ENCODE results near the gene PCDHA4. TPM values are rescaled to one million over a fixed set of nuclear protein-coding genes. Genes with fewer than 3 reads are reported as not detected.
"Not testable (repeated sequence)": the region's sequence is repeated elsewhere in the genome, so short reads cannot be mapped to it uniquely, and the experiment has no call there.

The PCDHA4 gene
- total and polyA plus RNA-seq, 2 donors (not counting 1 experiment from before 2014, with no cell fraction given) = not detected

DNA sequence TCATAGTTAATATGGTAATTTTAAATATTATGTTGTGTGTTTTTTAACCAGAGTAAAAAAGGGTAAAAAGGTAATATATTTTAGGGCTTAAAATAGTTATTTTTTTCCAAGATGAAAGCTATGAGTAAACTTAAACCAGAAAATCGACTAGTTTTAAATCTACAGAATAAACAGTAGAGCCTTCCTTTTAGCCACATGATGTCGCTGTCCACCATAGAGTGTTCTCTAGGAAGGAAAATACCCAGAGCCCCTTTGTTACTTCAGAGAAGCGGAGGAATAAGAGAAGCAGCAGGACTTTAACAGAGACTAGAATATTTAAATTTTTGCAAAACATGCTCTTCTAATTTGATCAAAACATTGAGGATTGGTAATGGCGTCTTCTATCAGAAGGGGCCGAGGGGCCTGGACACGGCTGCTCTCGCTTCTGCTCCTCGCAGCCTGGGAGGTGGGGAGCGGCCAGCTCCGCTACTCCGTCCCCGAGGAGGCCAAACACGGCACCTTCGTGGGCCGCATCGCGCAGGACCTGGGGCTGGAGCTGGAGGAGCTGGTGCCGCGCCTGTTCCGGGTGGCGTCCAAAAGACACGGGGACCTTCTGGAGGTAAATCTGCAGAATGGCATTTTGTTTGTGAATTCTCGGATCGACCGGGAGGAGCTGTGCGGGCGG, 12.1 kb upstream of the PCDHA4 start, which contains the start of gene PCDHA2:
PCDHA2 (plus strand) TSS at position 258 of the 664 bp plus-strand sequence.
- DNase-seq = no peak

DNA sequence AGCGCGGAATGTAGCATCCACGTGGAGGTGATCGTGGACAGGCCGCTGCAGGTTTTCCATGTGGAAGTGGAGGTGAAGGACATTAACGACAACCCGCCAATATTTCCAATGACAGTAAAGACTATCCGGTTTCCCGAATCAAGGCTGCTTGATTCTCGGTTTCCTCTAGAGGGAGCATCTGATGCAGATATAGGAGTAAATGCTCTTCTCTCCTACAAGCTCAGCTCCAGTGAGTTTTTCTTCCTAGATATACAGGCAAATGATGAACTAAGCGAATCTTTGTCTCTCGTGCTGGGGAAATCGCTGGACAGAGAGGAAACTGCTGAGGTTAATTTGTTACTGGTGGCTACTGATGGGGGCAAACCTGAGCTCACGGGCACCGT, 11.6 kb upstream of the PCDHA4 start:
- DNase-seq (no peak), ATAC-seq (ENCODE audit: low read depth) (no peak)
- Histone ChIP-seq H3K9ac (ENCODE audit: low read length) (no peak overlapping the region), H3K36me3 (replicated peaks in 1 of 2; ENCODE audit: control extremely low read depth in 1 of 2, control insufficient read depth in 1 of 2, extremely low read depth in 1 of 2, insufficient read depth in 2 of 2, low read length in 1 of 2) (no peaks in the 10 kb centered on the region), H3K4me1 (ENCODE audit: control insufficient read depth in 2 of 2, insufficient read depth in 2 of 2, low read length in 2 of 2) (no peaks in the 10 kb centered on the region), H3K27me3 (replicated peaks in 1 of 4; ENCODE audit: control extremely low read depth in 1 of 4, control insufficient read depth in 3 of 4, insufficient read depth in 4 of 4, low read length in 3 of 4) (peaks cover 0 to 26% (median 10%) of the 10 kb centered on the region in 4 experiments), H3K4me3 (ENCODE audit: control extremely low read depth in 1 of 5, extremely low read depth in 1 of 5, insufficient read depth in 1 of 5, low read depth in 2 of 5, low read length in 4 of 5) (no peak overlapping the region), H3K4me2 (replicated peaks; ENCODE audit: low read depth, low read length, poor library complexity, severe bottlenecking) (no peak overlapping the region), H3K27ac (ENCODE audit: low read length in 2 of 2) (no peak overlapping the region), H4K20me1 (ENCODE audit: control insufficient read depth, insufficient read depth, low read length, poor library complexity, severe bottlenecking) (no peaks in the 10 kb centered on the region), H3K9me3 (ENCODE audit: control extremely low read depth in 1 of 3, control insufficient read depth in 2 of 3, insufficient read depth in 1 of 3, low read length in 2 of 3) (peaks cover 6 to 31% (median 28%) of the 10 kb centered on the region in 3 donors), H3K79me2 (ENCODE audit: control insufficient read depth, insufficient read depth, low read length) (no peaks in the 10 kb centered on the region), H2AFZ (ENCODE audit: insufficient read depth, low read depth, low read length, poor library complexity, severe bottlenecking) (no peak overlapping the region)
- CTCF ChIA-PET = no interaction called here
- Mint-ChIP-seq H3K9me3 (ENCODE audit: insufficient read depth) (peaks cover 12% of the 10 kb centered on the region), H3K4me3 (no peak overlapping the region), H3K27me3 (peaks cover 24% of the 10 kb centered on the region), H3K4me1 (no peaks in the 10 kb centered on the region), H3K27ac (no peak overlapping the region)
- no peak for TF ChIP-seq EZH2 (IDR thresholded peaks at IDR 0.05; ENCODE audit: borderline replicate concordance, insufficient read depth, low read depth, low read length, poor library complexity, severe bottlenecking)
- TF ChIP-seq, protein P1, sequence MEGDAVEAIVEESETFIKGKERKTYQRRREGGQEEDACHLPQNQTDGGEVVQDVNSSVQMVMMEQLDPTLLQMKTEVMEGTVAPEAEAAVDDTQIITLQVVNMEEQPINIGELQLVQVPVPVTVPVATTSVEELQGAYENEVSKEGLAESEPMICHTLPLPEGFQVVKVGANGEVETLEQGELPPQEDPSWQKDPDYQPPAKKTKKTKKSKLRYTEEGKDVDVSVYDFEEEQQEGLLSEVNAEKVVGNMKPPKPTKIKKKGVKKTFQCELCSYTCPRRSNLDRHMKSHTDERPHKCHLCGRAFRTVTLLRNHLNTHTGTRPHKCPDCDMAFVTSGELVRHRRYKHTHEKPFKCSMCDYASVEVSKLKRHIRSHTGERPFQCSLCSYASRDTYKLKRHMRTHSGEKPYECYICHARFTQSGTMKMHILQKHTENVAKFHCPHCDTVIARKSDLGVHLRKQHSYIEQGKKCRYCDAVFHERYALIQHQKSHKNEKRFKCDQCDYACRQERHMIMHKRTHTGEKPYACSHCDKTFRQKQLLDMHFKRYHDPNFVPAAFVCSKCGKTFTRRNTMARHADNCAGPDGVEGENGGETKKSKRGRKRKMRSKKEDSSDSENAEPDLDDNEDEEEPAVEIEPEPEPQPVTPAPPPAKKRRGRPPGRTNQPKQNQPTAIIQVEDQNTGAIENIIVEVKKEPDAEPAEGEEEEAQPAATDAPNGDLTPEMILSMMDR (IDR thresholded peaks at IDR 0.05) = no peak
- intact Hi-C loops (cut with micrococcal nuclease) = no loop called here
- POLR2A ChIA-PET = no interaction called here
- WGBS (ENCODE audit: insufficient coverage) = 43% methylated on average over 9 of the region's 15 CpGs

More for the DNA sequence above, 12.1 kb upstream of the PCDHA4 start, which contains the start of gene PCDHA2:
- H3K36me3 ChIP-seq (replicated peaks in 1 of 2; ENCODE audit: control extremely low read depth in 1 of 2, control insufficient read depth in 1 of 2, extremely low read depth in 1 of 2, insufficient read depth in 2 of 2, low read length in 1 of 2) = no peaks in the 10 kb centered on the region
- no peak within 1 kb of the TSS for H3K27ac ChIP-seq (ENCODE audit: low read length in 2 of 2)
- H4K20me1 ChIP-seq (ENCODE audit: control insufficient read depth, insufficient read depth, low read length, poor library complexity, severe bottlenecking) = no peaks in the 10 kb centered on the region
- H3K9me3 ChIP-seq (ENCODE audit: control extremely low read depth in 1 of 3, control insufficient read depth in 2 of 3, insufficient read depth in 1 of 3, low read length in 2 of 3) = peaks cover 6 to 31% (median 28%) of the 10 kb centered on the region in 3 donors
- H3K4me3 ChIP-seq (ENCODE audit: control extremely low read depth in 1 of 5, extremely low read depth in 1 of 5, insufficient read depth in 1 of 5, low read depth in 2 of 5, low read length in 4 of 5) = no peak within 1 kb of the TSS
- no peak within 1 kb of the TSS for H2AFZ ChIP-seq (ENCODE audit: insufficient read depth, low read depth, low read length, poor library complexity, severe bottlenecking)
- Mint-ChIP-seq H3K4me3 (no peak within 1 kb of the TSS), H3K27me3 (peaks cover 19% of the 10 kb centered on the region), H3K27ac (no peak within 1 kb of the TSS), H3K9me3 (ENCODE audit: insufficient read depth) (peaks cover 11% of the 10 kb centered on the region), H3K4me1 (no peaks in the 10 kb centered on the region)
- no peak within 1 kb of the TSS for H3K4me2 ChIP-seq (replicated peaks; ENCODE audit: low read depth, low read length, poor library complexity, severe bottlenecking)
- ChIA-PET POLR2A (no interaction called here), CTCF (no interaction called here)
- no peak for ATAC-seq (ENCODE audit: low read depth)
- intact Hi-C loops (cut with micrococcal nuclease) = no loop called here
- H3K4me1 ChIP-seq (ENCODE audit: control insufficient read depth in 2 of 2, insufficient read depth in 2 of 2, low read length in 2 of 2) = no peaks in the 10 kb centered on the region
- TF ChIP-seq, protein P1 (IDR thresholded peaks at IDR 0.05) = no peak
- TF ChIP-seq EZH2 (IDR thresholded peaks at IDR 0.05; ENCODE audit: borderline replicate concordance, insufficient read depth, low read depth, low read length, poor library complexity, severe bottlenecking) = no peak
- no peaks in the 10 kb centered on the region for H3K79me2 ChIP-seq (ENCODE audit: control insufficient read depth, insufficient read depth, low read length)
- WGBS (ENCODE audit: insufficient coverage) = 36% methylated on average over 24 of the region's 27 CpGs
- peaks cover 0 to 26% (median 10%) of the 10 kb centered on the region in 4 experiments for H3K27me3 ChIP-seq (replicated peaks in 1 of 4; ENCODE audit: control extremely low read depth in 1 of 4, control insufficient read depth in 3 of 4, insufficient read depth in 4 of 4, low read length in 3 of 4)
- H3K9ac ChIP-seq (ENCODE audit: low read length) = no peak within 1 kb of the TSS

DNA sequence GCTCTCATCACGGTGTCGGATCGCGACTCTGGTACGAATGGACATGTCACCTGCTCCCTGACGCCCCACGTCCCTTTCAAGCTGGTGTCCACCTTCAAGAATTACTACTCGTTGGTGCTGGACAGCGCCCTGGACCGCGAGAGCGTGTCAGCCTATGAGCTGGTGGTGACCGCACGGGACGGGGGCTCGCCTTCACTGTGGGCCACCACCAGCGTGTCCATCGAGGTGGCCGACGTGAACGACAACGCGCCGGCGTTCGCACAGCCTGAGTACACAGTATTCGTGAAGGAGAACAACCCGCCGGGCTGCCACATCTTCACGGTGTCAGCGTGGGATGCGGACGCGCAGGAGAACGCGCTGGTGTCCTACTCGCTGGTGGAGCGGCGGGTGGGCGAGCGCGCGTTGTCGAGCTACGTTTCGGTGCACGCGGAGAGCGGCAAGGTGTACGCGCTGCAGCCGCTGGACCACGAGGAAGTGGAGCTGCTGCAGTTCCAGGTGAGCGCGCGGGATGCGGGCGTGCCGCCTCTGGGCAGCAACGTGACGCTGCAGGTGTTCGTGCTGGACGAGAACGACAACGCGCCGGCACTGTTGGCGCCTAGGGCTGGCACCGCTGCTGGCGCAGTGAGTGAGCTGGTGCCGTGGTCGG, 10.7 kb upstream of the PCDHA4 start:
- H3K9ac ChIP-seq (ENCODE audit: low read length); ATAC-seq (ENCODE audit: low read depth); H2AFZ ChIP-seq (ENCODE audit: insufficient read depth, low read depth, low read length, poor library complexity, severe bottlenecking); H3K4me1 Mint-ChIP-seq; H3K27ac ChIP-seq (ENCODE audit: low read length in 2 of 2); DNase-seq; POLR2A ChIA-PET; H4K20me1 ChIP-seq (ENCODE audit: control insufficient read depth, insufficient read depth, low read length, poor library complexity, severe bottlenecking); H3K27ac Mint-ChIP-seq; H3K4me3 ChIP-seq (ENCODE audit: control extremely low read depth in 1 of 5, extremely low read depth in 1 of 5, insufficient read depth in 1 of 5, low read depth in 2 of 5, low read length in 4 of 5); H3K4me2 ChIP-seq (replicated peaks; ENCODE audit: low read depth, low read length, poor library complexity, severe bottlenecking); intact Hi-C loops (cut with micrococcal nuclease); H3K4me1 ChIP-seq (ENCODE audit: control insufficient read depth in 2 of 2, insufficient read depth in 2 of 2, low read length in 2 of 2); H3K79me2 ChIP-seq (ENCODE audit: control insufficient read depth, insufficient read depth, low read length); CTCF ChIA-PET; H3K36me3 ChIP-seq (replicated peaks in 1 of 2; ENCODE audit: control extremely low read depth in 1 of 2, control insufficient read depth in 1 of 2, extremely low read depth in 1 of 2, insufficient read depth in 2 of 2, low read length in 1 of 2); H3K4me3 Mint-ChIP-seq: not testable (repeated sequence)
- WGBS (ENCODE audit: insufficient coverage) = 70% methylated on average over 72 of the region's 72 CpGs
- Histone ChIP-seq H3K27me3 (replicated peaks in 1 of 4; ENCODE audit: control extremely low read depth in 1 of 4, control insufficient read depth in 3 of 4, insufficient read depth in 4 of 4, low read length in 3 of 4) (peaks cover 0 to 26% (median 14%) of the 10 kb centered on the region in 4 experiments), H3K9me3 (ENCODE audit: control extremely low read depth in 1 of 3, control insufficient read depth in 2 of 3, insufficient read depth in 1 of 3, low read length in 2 of 3) (peaks cover 4 to 35% (median 31%) of the 10 kb centered on the region in 3 donors)
- peaks cover 22% of the 10 kb centered on the region for H3K27me3 Mint-ChIP-seq
- H3K9me3 Mint-ChIP-seq (ENCODE audit: insufficient read depth) = peaks cover 12% of the 10 kb centered on the region

Measured in B cell (primary cell).